HFF-Myc (cell line): ENCODE data around the gene IFT80.
"Not testable (repeated sequence)": the region's sequence is repeated elsewhere in the genome, so short reads cannot be mapped to it uniquely, and the experiment has no call there.

Experiments used
- DNase-seq: peaks from one replicate; pipeline ENCODE4 v3.0.0-alpha.2; 2011; ENCODE audit warnings: low read depth; ENCODE audit errors: extremely low read depth
- H3K4me3 ChIP-seq: replicated peaks from 2 replicates; pipeline ENCODE4 v1.5.1; 2011; ENCODE audit warnings: low read depth, mild to moderate bottlenecking, control low read depth, low read length
- TF ChIP-seq, protein P1 (sequence below): IDR thresholded peaks from 2 replicates; pipeline ENCODE4 v1.5.1; 2012; ENCODE audit warnings: mild to moderate bottlenecking, low read depth, low read length, control low read depth; ENCODE audit errors: missing control alignments

Gene IFT80

DNA sequence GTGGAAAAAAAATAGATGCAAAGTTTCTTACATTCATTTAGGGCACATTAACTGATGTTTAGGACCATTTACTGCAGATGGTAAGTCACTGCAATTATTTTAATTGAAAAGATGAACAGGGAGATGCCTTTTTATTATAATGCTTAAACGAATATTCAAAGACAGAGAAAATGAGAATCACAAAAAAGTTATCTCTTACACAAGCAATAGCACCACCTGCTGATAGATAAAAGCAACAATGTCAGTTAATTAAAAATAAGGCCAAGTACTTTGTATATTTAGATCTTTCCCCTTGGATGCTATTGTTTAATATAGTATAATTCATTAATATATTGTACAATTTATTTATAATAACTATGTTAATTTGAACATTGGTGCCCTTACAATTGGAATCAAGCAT, 55.9 kb downstream of the IFT80 start:
- TF ChIP-seq, protein P1, sequence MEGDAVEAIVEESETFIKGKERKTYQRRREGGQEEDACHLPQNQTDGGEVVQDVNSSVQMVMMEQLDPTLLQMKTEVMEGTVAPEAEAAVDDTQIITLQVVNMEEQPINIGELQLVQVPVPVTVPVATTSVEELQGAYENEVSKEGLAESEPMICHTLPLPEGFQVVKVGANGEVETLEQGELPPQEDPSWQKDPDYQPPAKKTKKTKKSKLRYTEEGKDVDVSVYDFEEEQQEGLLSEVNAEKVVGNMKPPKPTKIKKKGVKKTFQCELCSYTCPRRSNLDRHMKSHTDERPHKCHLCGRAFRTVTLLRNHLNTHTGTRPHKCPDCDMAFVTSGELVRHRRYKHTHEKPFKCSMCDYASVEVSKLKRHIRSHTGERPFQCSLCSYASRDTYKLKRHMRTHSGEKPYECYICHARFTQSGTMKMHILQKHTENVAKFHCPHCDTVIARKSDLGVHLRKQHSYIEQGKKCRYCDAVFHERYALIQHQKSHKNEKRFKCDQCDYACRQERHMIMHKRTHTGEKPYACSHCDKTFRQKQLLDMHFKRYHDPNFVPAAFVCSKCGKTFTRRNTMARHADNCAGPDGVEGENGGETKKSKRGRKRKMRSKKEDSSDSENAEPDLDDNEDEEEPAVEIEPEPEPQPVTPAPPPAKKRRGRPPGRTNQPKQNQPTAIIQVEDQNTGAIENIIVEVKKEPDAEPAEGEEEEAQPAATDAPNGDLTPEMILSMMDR = peak; percentile 6
- H3K4me3 ChIP-seq = no peak overlapping the region
- DNase-seq = peak; percentile 2

DNA sequence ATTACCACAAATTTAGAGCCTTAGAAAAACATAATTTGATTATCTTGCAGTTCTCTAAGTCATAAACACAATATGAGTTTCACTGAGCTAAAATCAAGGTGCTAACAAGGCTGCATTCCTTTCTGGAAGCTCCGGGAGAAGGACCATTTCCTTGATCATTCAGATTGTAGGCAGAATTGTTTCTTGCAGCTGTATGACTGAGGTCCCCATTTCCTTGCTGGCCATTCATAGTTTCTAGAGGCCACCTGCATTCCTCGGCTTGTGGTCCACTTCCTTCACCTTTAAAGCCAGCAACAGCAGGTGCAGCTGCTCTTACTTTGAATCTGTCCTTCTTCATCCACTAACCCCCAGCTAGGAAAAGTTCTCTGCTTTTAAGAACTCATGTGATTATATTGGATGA, 58.7 kb downstream of the IFT80 start:
- TF ChIP-seq, protein P1 = no peak

DNA sequence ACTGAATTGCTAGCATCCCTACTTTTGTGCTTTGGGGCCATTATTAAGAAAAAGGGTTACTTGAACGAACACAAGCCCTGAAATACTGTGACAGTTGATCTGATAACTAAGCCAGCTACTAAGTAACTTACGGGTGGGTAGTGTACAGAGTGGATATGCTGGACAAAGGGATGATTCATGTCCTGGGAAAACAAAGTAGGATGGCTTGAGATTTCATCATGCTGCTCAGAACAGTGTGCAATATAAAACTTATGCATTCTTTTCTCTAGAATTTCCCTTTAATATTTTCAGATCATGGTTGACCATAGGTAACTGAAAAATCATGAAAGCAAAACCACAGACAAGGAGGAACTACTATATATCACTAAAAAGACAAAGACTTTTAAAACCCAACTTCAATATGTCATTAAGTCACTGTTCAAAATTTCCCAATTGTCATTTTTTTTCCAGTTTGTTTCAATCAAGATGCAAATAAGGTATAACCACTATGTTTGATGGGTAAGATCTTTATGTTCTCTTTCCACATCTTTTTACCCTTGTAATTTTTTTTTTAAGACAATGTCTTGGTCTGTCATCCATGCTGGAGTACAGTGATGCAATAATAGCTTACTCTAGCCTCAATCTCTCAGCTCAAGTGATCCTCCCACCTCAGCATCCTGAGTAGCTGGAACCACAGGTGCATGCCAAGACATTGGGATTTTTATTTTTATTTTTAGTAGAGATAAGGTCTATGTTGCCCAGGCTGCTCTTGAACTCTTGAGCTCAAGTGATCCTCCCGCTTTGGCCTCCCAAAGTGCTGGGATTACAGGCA, 67.7 kb downstream of the IFT80 start:
- no peak for DNase-seq
- H3K4me3 ChIP-seq = no peak overlapping the region
- TF ChIP-seq, protein P1 = no peak

More for the DNA sequence above, 58.7 kb downstream of the IFT80 start:
- no peak for DNase-seq
- H3K4me3 ChIP-seq = no peak overlapping the region

DNA sequence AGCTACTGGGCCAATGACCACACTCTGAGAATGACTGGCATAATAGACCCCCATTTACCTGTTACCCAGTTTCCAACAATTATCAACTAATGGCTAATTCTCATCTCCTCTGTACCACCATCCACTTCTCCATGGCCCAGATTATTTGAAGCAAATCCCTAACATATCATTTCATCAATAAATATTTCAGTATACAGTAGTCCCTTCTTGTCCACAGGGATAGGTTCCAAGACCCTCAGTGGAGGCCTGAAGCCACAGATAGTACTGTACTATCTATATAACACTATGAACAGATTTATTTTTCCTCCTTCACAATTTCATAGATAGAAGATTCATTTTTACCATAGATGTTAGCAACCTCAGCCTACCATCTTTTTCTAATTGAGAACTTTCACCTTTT, 68.3 kb downstream of the IFT80 start:
- no peak for DNase-seq
- TF ChIP-seq, protein P1 = no peak
- H3K4me3 ChIP-seq = no peak overlapping the region

DNA sequence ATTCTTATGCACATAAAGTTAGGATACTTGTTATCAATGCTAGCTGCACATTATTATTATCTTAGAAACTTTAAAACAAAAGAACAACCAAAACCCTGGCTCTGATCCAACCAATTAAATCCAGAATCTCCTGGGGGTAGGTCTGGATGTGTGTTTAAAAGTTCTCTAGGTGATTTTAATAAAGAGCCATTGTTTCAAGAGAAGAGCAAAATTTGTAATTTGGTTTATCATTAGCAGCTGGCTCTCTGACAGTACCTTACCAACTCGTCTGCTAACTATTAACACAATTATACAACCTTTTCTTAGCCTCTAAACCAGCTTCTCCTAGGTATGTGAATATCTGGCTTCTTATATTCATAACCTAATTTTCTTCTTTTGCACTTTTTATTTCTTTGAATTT, 68.9 kb downstream of the IFT80 start:
- DNase-seq = no peak
- H3K4me3 ChIP-seq = no peak overlapping the region
- TF ChIP-seq, protein P1 = no peak

DNA sequence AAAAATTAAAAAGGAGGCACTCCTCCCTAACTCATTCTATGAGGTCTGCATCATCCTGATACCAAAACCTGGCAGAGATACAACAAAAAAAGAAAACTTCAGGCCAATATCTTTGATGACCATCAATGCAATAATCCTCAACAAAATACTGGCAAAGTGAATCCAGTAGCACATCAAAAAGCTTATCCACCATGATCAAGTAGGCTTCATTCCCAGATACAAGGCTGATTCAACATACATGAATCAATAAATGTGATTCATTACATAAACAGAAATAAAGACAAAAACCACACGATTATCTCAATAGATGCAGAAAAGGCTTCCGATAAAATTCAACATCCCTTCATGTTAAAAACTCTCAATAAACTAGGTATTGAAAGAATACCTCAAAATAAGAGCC, 72.7 kb downstream of the IFT80 start:
- not testable (repeated sequence) for H3K4me3 ChIP-seq, DNase-seq

DNA sequence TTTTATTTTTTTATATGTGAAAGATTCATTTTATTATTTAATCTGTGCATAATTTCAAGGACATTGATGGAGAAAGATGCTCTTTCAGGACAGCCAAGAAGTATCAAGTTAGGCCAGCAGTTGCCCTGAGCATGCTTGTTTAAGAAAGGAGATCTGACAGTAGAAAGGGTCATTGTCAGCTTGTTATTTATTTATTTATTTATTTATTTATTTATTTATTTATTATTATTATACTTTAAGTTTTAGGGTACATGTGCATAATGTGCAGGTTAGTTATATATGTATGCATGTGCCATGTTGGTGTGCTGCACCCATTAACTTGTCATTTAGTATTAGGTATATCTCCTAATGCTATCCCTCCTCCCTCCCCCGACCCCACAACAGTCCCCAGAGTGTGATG, 77.2 kb downstream of the IFT80 start:
- H3K4me3 ChIP-seq, DNase-seq: not testable (repeated sequence)

DNA sequence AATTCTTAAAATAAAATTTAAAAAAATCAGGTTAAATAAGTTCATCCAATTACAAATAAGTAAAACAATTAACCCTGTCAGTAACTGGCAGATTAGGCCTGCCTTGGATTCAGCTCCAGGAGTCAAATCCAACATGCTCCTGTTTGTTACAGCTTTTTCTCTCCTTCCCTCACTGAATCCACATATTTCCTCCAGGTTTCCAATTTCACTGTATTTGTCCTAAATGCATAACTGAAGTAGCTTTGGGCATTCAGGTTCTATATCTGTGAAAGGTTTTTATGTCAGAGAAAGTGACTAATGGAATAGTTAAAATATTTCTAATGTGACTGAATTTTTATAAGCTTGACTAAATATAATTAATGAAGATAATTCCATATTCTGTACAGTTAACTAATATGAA, 79.7 kb downstream of the IFT80 start:
- TF ChIP-seq, protein P1 = no peak
- no peak overlapping the region for H3K4me3 ChIP-seq
- DNase-seq = no peak
